Suppressor macrophage treated with lipopolysaccharide for 4 hours (primary cell): Measurements from ENCODE around the gene COL25A1.

ENCODE experiments used
- DNase-seq: peaks from one replicate; pipeline ENCODE4 v3.0.0-alpha.2; 2020

Gene COL25A1

GRCh38 chr4:108840426-108840975 lies 462.0 kb downstream of the COL25A1 start:
- no peak for DNase-seq

- no peak for DNase-seq
These were observed 463.1 kb downstream of the COL25A1 start for GRCh38 chr4:108839333-108839732.

- DNase-seq: no peak
These were observed 464.0 kb downstream of the COL25A1 start for GRCh38 chr4:108838451-108838850.

GRCh38 chr4:108834835-108835384 lies 467.5 kb downstream of the COL25A1 start:
- peak; percentile 35 for DNase-seq

- DNase-seq: no peak
These were observed 468.2 kb downstream of the COL25A1 start for GRCh38 chr4:108834166-108834834.

GRCh38 chr4:108833046-108833445 lies 469.4 kb downstream of the COL25A1 start:
- no peak for DNase-seq

GRCh38 chr4:108831886-108832285 lies 470.6 kb downstream of the COL25A1 start:
- DNase-seq: no peak

- DNase-seq: no peak
These were observed 471.2 kb downstream of the COL25A1 start for GRCh38 chr4:108831291-108831690.

- DNase-seq: no peak
These were observed 471.8 kb downstream of the COL25A1 start for GRCh38 chr4:108830509-108831244.

- no peak for DNase-seq
These were observed 472.4 kb downstream of the COL25A1 start for GRCh38 chr4:108829966-108830492.

GRCh38 chr4:108828620-108829019 lies 473.8 kb downstream of the COL25A1 start:
- no peak for DNase-seq

GRCh38 chr4:108825737-108826136 lies 476.7 kb downstream of the COL25A1 start:
- no peak for DNase-seq

- no peak for DNase-seq
These were observed 481.0 kb downstream of the COL25A1 start for GRCh38 chr4:108821351-108821930.

- DNase-seq: no peak
These were observed 481.7 kb downstream of the COL25A1 start for GRCh38 chr4:108820492-108821350.

GRCh38 chr4:108814326-108814725 lies 488.1 kb downstream of the COL25A1 start:
- DNase-seq: no peak

- no peak for DNase-seq
These were observed 489.2 kb downstream of the COL25A1 start for GRCh38 chr4:108813261-108813660.

- DNase-seq: no peak
These were observed 491.0 kb downstream of the COL25A1 start for GRCh38 chr4:108811486-108811885.

GRCh38 chr4:108810087-108810486 lies 492.4 kb downstream of the COL25A1 start:
- no peak for DNase-seq

GRCh38 chr4:108804648-108805273 lies 497.7 kb downstream of the COL25A1 start:
- no peak for DNase-seq

- no peak for DNase-seq
These were observed 503.2 kb downstream of the COL25A1 start for GRCh38 chr4:108799306-108799705.

GRCh38 chr4:108796173-108796572 lies 506.3 kb downstream of the COL25A1 start:
- DNase-seq: no peak

- no peak for DNase-seq
These were observed 506.7 kb downstream of the COL25A1 start for GRCh38 chr4:108795733-108796132.
